Activated CD8-positive, alpha-beta memory T cell treated with anti-CD3 and anti-CD28 coated beads for 36 hours (primary cell): ENCODE measurements around the gene EXOC6B. TPM values are rescaled to one million over a fixed set of nuclear protein-coding genes. Genes with fewer than 3 reads are reported as not detected.

Source experiments
- CTCF ChIA-PET: fragments of 350-600 bp; sonication (Branson Sonifier 250); formaldehyde crosslinking; loops from one replicate; lab custom pipeline; 2021; ENCODE audit warnings: antibody characterized with exemption; lab: Charles Lee
- POLR2A ChIA-PET: fragments of 350-600 bp; sonication (Branson Sonifier 250); formaldehyde crosslinking; loops from one replicate; lab custom pipeline; 2021; ENCODE audit warnings: antibody characterized with exemption; lab: Charles Lee
- total RNA-seq, 2 experiments: library from RNA; stranded (reverse); gene quantifications; one replicate each; pipeline ENCODE4 v1.2.3, GENCODE V29; 2021

EXOC6B gene
- total RNA-seq, 2 experiments from 2014 or later: 7.0 to 7.8 TPM

- ChIA-PET CTCF (no interaction called here), POLR2A (no interaction called here)
Observed at GRCh38 chr2:72181616-72182015, 644.2 kb downstream of the EXOC6B start.

DNA sequence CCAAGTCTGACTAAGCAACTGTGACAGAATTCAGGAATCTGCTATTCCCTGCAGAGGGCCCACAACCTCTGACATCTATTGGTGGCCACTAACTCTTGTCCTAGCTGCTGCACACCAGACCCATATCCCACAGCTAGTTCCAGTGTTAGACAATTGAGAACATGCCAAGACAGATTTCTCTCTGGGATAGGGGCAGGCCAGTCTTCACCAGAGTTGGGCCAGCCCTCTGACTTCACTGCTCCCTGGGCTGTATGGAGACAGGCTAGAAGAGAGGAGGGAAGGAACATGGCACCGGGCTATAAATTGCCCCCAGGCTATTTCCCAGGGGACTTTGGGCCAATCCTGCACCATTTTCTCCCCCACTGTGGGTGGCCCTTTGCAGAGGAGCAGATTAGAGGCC, 645.5 kb downstream of the EXOC6B start:
- ChIA-PET CTCF (no interaction called here), POLR2A (no interaction called here)

- CTCF ChIA-PET: no interaction called here
- POLR2A ChIA-PET: no interaction called here
Observed at GRCh38 chr2:72178551-72178950, 647.3 kb downstream of the EXOC6B start.

DNA sequence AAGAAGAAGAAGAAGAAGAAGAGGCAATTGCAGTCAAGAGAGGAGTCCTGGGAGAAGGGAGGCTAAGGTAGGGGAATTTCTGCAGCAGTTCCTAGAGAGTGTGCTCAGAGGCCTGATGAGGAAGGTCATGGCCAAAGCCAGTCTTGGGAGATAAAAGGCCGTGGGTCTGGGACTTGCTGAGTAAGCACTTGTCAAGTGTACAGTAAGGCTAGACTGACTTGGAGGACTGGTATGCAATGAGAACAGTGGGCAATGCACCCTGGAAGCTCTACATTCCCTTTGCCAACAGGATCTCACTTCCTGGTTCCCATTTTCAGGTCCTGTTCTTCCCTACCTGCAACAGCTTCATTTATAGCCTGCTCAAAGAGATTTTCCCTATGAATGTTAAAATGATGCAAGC, 649.6 kb downstream of the EXOC6B start:
- ChIA-PET POLR2A (no interaction called here), CTCF (no interaction called here)

- CTCF ChIA-PET: no interaction called here
- POLR2A ChIA-PET: no interaction called here
Observed at GRCh38 chr2:72175636-72176035, 650.2 kb downstream of the EXOC6B start.

DNA sequence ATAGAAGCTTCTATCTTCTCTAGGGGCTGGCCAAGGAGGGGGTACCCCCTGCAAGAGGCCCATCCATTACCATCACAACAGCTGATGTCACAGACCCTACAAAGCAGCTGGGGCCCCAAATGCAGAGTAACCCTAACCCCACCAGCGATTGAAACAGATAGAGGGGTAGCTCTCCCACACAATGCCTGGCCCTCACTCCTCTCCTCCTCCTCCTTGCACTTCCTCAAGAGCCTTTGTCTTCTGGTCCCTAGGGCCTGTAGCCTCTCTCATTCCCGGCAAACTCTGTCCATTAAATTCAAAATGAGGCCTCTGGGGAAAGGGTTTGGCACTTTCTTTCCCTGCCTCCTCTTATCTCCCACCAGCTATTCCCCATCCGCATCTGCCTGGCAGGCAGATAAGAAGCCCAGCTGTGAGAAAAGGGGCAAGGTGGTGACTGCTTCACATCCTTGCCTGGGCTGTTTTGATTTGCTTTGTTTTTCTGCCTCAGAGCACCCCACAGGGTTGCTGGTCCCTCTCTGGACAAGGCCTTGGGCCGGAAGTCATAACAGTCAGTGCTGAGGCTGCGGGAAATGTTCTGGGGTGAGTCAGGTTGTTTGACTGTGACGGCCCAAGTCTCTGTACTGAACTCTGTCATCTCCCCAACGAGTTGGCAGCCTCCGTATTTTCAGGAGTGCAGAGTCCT, 652.1 kb downstream of the EXOC6B start:
- CTCF ChIA-PET: no interaction called here
- POLR2A ChIA-PET: no interaction called here

GRCh38 chr2:72172478-72172877, 653.4 kb downstream of the EXOC6B start:
- CTCF ChIA-PET: no interaction called here
- POLR2A ChIA-PET: no interaction called here

GRCh38 chr2:72166279-72166678, 659.6 kb downstream of the EXOC6B start:
- CTCF ChIA-PET: no interaction called here
- POLR2A ChIA-PET: no interaction called here

DNA sequence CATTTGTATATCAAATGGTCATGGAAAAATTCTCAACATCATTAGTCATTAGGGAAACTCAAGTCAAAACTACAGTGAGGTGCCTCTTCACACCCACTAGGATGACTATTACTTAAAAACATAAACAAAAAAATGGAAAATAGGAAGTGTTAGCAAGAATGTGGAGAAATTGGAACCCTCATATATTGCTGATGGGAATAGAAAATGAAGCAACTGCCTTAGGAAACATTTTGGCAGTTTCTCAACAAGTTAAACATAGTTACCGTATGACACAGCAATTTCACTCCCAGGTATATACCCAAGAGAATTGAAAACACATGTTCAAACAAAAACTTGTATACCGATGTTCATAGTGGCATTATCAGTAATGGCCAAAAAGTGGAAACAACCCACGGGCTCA, 660.0 kb downstream of the EXOC6B start:
- POLR2A ChIA-PET: no interaction called here
- CTCF ChIA-PET: no interaction called here

DNA sequence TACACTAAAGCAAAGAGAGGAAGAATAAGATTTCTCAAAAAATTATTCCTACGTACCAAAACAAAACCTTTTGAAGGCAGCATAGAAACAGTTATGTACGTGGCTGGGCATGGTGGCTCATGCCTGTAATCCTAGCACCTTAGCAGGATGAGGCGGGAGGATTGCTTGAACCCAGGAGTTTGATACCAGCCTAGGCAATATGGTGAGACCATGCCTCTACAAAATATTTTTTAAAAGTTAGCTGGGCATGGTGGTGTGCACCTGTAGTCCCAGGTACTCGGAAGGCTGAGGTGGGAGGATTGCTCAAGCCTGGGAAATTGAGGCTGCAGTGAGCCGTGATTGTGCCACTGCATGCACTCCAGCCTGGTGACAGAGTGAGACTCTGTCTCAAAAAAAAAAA, 663.3 kb downstream of the EXOC6B start:
- ChIA-PET POLR2A (no interaction called here), CTCF (no interaction called here)

DNA sequence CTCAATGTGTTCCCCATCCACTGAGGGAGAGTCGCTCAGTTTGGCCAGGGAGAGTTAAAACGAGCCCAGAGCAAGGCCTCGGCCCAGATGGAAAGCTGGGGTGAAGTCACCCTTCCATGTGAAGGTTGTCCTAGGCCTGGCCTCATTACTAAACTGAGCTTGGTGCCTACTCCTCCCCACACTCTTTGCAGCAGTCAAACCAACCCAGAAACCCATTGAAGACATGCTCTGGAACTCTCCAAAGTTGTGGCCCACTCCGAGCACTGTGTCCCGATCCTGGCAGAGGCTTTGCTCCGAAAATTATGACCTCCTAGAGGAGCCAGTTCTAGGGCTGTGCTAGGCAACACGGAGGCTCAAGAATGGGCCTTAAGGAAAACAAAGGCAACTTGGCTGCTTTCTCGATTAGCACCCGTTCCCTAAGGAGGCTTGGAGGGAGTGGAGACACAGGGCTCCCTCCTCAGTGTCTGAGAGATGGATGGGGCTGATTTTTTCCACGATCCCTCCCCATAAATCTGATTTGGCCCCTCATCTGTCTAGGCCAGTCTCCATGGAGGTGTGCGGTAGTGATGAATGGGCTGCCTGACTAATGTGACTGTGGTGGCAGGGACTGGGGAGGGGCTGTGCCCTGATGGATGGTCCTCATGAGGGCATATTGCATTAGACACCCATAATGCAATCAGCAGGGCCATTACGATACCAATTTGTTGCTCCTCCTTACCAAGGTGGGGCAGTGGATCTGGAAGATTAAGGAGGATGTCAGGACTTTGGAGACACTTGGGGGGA, 666.4 kb downstream of the EXOC6B start:
- POLR2A ChIA-PET: no interaction called here
- CTCF ChIA-PET: interaction anchor here (1.5 kb wide), 1 partner anchor 9 kb away, joined by 3 read pairs; no protein-coding TSS in a partner anchor

- POLR2A ChIA-PET: no interaction called here
- CTCF ChIA-PET: interaction anchor here (1.5 kb wide), 1 partner anchor 8 kb away, joined by 3 read pairs; no protein-coding TSS in a partner anchor
Observed at GRCh38 chr2:72157871-72158771, 667.7 kb downstream of the EXOC6B start.

DNA sequence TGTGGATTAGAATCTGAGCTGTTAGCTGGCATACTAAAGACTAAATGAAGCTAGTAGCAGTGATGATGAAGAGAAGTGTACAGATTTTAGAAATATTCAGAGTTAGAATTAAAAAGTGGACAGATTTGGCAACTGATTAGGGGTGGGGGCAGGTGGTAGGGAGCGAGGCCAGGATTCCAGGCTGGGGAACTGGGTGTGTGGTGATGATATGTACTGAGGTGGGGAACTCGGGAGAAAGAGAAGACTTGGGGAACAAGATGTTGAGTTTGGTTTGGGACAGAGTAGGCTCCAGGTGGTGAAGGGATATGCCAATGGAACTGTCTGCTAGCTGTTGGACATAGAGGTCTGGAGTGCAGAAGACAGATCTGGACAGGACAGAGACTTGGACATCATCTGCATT, 669.0 kb downstream of the EXOC6B start:
- ChIA-PET CTCF (no interaction called here), POLR2A (no interaction called here)

GRCh38 chr2:72155737-72156136, 670.1 kb downstream of the EXOC6B start:
- ChIA-PET CTCF (no interaction called here), POLR2A (no interaction called here)

DNA sequence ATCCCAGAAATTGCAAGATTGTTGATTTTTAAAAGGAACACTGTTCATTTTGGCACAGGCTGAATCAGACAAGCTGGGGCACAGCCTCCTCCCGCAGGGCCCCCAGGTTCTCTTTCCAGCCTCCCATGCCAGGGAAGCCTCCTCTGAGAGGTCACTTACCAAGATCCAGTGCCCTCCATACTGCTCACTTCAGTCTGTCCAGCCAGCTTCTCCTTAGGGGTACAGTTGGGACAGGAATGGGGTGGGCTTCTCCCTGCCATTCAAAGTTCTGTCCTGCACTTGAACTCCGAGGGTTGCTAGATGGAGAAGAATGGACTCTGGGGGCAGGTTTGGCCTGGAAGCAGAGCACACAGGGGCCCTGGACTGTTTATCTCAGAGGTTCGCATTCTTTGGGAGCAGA, 670.7 kb downstream of the EXOC6B start:
- ChIA-PET CTCF (no interaction called here), POLR2A (no interaction called here)

GRCh38 chr2:72154386-72154975, 671.4 kb downstream of the EXOC6B start:
- POLR2A ChIA-PET: no interaction called here
- CTCF ChIA-PET: interaction anchor here (0.5 kb wide), 1 partner anchor 1745 kb away, joined by 3 read pairs; no protein-coding TSS in a partner anchor

DNA sequence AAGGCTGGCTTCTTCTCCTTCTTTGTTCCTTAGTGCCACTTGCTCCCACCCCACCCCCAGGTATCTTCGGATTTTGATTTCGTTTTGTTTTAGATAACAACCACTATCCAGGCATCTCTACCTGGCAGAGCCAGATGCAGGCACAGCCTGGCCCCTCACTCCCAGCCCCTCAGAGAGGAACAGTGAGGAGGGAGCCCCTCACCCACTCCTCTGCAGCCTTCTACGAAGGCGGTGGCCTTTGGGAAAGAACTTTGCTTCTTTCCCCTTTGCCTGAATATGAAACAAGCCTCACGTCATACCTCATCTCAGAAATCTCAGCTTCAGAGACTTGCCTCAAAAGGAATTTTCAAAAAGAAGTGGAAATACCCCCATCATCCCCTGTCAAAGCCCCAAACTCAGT, 671.9 kb downstream of the EXOC6B start:
- ChIA-PET POLR2A (no interaction called here), CTCF (no interaction called here)

DNA sequence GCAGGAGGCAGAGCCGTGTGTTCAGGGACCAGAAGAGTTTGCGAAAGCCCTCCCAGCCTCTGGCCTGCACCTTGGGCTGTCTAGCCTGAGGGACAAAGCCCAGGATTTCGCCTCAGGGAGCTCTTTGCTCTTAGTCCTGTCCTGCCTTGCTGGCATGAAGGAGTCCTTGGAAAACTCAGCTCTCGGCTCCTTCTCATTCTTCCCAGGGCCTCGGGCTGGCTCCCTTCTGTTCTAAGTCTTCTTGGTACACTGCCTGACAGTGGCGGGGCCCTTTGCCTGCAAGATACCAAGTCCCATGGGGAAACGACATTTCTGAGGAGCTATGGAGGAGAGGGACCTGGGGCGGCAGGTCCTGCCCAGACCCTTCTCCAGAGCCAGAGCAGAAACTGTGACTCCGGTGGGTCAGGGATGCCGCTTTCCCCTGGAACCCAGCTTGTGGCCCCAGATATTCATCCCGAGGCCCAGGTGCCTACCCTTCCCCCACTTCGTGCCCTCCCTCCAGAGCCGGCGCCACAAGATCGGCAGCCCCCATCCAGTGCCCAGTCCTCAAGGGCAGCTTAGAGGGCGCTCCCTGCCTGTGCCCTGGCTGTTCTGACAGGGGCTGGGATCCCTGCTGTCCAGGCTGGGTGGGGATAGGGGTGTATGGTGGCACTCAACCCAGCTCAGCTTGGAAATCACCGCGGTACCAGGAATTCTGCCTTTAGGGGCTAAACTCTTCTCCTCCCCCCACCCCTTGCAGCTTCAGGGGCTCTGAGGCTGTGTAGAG, 672.6 kb downstream of the EXOC6B start:
- ChIA-PET CTCF (interaction anchor here (1.9 kb wide), 1 partner anchor 13 kb away, joined by 6 read pairs; no protein-coding TSS in a partner anchor), POLR2A (no interaction called here)
